Stomach (tissue), 9 donors: ENCODE measurements around the gene SEMA5B. TPM values are rescaled to one million over a fixed set of nuclear protein-coding genes. Genes with fewer than 3 reads are reported as not detected.

ENCODE experiments used
- DNase-seq, 2 donors: peaks; one replicate each; pipeline versions ENCODE4 v3.0.0 to v3.0.0-alpha.2; 2013 to 2019
- H3K27ac ChIP-seq, 5 donors: fragments of 200-600 bp in 4 of 5; sonication (generic) in 4 of 5; one replicate each; pipeline ENCODE4 v1.5.1; 2013 to 2019; ENCODE audit warnings: mild to moderate bottlenecking in 1 of 5, moderate library complexity in 1 of 5
- H3K27me3 ChIP-seq, 3 donors: fragments of 200-600 bp; sonication (generic); one replicate each; pipeline ENCODE4 v1.5.1; 2017 to 2019; ENCODE audit warnings: mixed run types in 1 of 3
- H3K36me3 ChIP-seq, 4 donors: fragments of 200-600 bp; sonication (generic); 1 replicate in 3 of 4; 2 replicates in 1 of 4; pipeline ENCODE4 v1.5.1; 2016 to 2019
- H3K4me1 ChIP-seq, 4 donors: fragments of 200-600 bp; sonication (generic); one replicate each; pipeline ENCODE4 v1.5.1; 2016 to 2019
- H3K4me3 ChIP-seq, 4 donors: fragments of 200-600 bp; sonication (generic) in 3 of 4; one replicate each; pipeline ENCODE4 v1.5.1; 2016 to 2019; ENCODE audit warnings: mild to moderate bottlenecking in 1 of 4
- H3K9me3 ChIP-seq, 4 donors: fragments of 200-600 bp; sonication (generic); one replicate each; pipeline ENCODE4 v1.5.1; 2016 to 2019
- EP300 ChIP-seq: sonication (generic); formaldehyde crosslinking; IDR thresholded peaks from one replicate; pipeline ENCODE4 v1.6.1; 2017; ENCODE audit warnings: antibody characterized with exemption
- POLR2A ChIP-seq, 4 donors: fragments of 450-650 bp; IDR thresholded peaks; one replicate each; pipeline ENCODE4 v1.6.1; 2016; ENCODE audit warnings: antibody characterized with exemption in 4 of 4, control low read depth in 2 of 4, mild to moderate bottlenecking in 1 of 4, moderate library complexity in 1 of 4
- POLR2AphosphoS5 ChIP-seq, 3 donors: sonication (generic); formaldehyde crosslinking; IDR thresholded peaks; one replicate each; pipeline ENCODE4 v1.6.1; 2016; ENCODE audit warnings: antibody characterized with exemption in 3 of 3
- WGBS, 5 donors: extraction: QIAGEN DNeasy Blood & Tissue Kit in 3 of 5; methylation state at CpG; one replicate each; pipeline versions ENCODE4 v1.1.5 to v1.1.7; 2013 to 2018; 5-methylcytosine and 5-hydroxymethylcytosine counted together
- intact Hi-C: fragments of 100-400 bp; cut with DNase I; formaldehyde crosslinking; loops from one replicate; pipeline ENCODE4 v1.15.1; 2023; ENCODE audit warnings: low total_unique reads
- polyA plus RNA-seq, 3 donors: library from polyadenylated mRNA; stranded (reverse); fragments of 200-250 nt; gene quantifications; one replicate each; pipeline ENCODE4 v1.2.3, GENCODE V29; 2013
- total RNA-seq, 5 donors: library from RNA; depleted of rRNA; stranded (reverse); fragments of >200 nt; gene quantifications; one replicate each; pipeline versions ENCODE4 v1.1.0 to v1.2.3, GENCODE V29; 2014 to 2016
- TF ChIP-seq, protein P1 (sequence below), 7 experiments: fragments of 450-650 bp in 4 of 7; fragments of 200-600 bp in 3 of 7; sonication (generic) in 3 of 7; IDR thresholded peaks; one replicate each; pipeline ENCODE4 v1.5.1; 2016 to 2019; ENCODE audit warnings: antibody characterized with exemption in 7 of 7, control low read depth in 2 of 7, mild to moderate bottlenecking in 1 of 7
- donor health status: healthy with polysubstance abuse.
- donor health status: Bipolar disorder and iron deficiency.
- donor health status: healthy.

The SEMA5B gene
- total and polyA plus RNA-seq, 8 donors: 0.15 to 27.2 (median 1.0) TPM; not detected in 2

DNA sequence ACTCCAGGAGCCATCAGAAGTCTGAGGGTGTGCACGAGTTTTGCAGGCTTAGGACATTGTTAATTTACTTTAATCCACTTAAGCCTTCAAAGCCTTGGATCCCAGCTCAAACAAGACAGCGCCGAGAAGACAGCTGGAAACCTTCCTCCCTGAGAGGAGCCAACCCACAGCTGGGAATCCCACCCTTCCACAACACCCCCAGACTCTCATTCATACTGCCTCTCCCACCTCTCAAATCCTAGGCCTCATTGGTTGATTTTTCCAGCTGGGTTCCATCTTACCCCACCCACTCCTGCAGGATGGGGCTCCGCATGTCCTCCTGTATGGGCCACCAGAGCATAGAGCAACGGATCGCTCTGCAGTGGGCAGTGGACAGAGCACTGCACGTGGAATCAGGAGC, 80.4 kb downstream of the SEMA5B start:
- H3K27ac ChIP-seq: no peak overlapping the region
- H3K9me3 ChIP-seq: no peaks in the 10 kb centered on the region
- 82 to 83% (median 83%) methylated on average over 7 of the region's 7 CpGs for WGBS, 5 donors
- TF ChIP-seq, protein P1, sequence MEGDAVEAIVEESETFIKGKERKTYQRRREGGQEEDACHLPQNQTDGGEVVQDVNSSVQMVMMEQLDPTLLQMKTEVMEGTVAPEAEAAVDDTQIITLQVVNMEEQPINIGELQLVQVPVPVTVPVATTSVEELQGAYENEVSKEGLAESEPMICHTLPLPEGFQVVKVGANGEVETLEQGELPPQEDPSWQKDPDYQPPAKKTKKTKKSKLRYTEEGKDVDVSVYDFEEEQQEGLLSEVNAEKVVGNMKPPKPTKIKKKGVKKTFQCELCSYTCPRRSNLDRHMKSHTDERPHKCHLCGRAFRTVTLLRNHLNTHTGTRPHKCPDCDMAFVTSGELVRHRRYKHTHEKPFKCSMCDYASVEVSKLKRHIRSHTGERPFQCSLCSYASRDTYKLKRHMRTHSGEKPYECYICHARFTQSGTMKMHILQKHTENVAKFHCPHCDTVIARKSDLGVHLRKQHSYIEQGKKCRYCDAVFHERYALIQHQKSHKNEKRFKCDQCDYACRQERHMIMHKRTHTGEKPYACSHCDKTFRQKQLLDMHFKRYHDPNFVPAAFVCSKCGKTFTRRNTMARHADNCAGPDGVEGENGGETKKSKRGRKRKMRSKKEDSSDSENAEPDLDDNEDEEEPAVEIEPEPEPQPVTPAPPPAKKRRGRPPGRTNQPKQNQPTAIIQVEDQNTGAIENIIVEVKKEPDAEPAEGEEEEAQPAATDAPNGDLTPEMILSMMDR (IDR thresholded peaks at IDR 0.05): no peak
- no peak for TF ChIP-seq POLR2A (IDR thresholded peaks at IDR 0.05)
- TF ChIP-seq EP300: no peak
- TF ChIP-seq POLR2AphosphoS5 (IDR thresholded peaks at IDR 0.05): no peak
- no peaks in the 10 kb centered on the region for H3K27me3 ChIP-seq
- no peak overlapping the region for H3K4me3 ChIP-seq
- H3K4me1 ChIP-seq: peaks cover 0 to 17% (median 4%) of the 10 kb centered on the region in 4 donors
- intact Hi-C loops: loop anchor here (5.0 to 10.0 kb wide), 2 partner anchors 80 to 308 kb away; partner anchors contain the start of gene SEMA5B
- peak in 1 of 2 donors; percentile 73 for DNase-seq
- no peaks in the 10 kb centered on the region for H3K36me3 ChIP-seq

DNA sequence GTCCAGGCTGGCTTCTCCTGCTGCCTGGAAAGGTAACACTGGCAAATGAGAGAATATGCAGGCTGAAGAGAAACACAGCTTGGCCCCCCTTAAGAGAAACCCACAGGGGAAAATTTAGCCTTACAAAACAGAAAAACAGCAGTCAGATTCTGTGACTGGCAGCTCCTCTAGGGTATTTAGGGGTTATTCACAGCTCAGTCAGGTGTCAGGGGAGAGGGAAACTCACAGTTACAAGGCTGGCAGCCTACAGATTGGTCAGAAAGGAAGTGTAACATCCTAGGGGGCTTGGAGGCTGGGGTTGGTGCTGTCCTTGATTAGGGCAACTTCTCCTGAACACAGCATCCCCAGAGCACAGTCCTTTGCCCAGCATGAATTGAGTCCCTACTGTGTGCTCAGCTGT, 81.4 kb downstream of the SEMA5B start:
- DNase-seq: no peak
- Histone ChIP-seq H3K4me1 (peaks cover 0 to 17% (median 4%) of the 10 kb centered on the region in 4 donors), H3K27ac (no peak overlapping the region), H3K4me3 (no peak overlapping the region), H3K36me3 (no peaks in the 10 kb centered on the region), H3K9me3 (no peaks in the 10 kb centered on the region), H3K27me3 (no peaks in the 10 kb centered on the region)
- TF ChIP-seq POLR2A (IDR thresholded peaks at IDR 0.05) (no peak), POLR2AphosphoS5 (IDR thresholded peaks at IDR 0.05) (no peak), EP300 (no peak)
- TF ChIP-seq, protein P1 (IDR thresholded peaks at IDR 0.05): no peak
- intact Hi-C loops: loop anchor here (5.0 to 10.0 kb wide), 2 partner anchors 81 to 309 kb away; partner anchors contain the start of gene SEMA5B

DNA sequence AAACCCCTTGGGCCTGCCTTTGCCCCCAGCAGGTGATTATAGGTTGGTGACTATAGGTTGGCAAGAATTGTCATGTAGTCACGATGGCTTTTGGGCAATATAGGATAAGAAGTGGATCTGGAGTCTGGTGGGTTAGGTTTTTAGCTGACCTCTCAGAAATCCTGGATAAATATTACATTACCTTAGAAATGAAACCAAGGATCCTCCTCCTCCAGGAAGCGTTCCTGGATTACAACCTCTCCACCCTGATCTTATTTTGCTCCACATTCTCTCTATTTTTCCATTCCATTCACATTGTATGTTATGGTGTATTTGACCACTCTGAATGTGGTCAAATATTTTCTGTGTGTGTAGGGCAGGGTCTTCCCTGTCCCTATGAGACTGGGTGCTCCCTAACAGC, 82.3 kb downstream of the SEMA5B start:
- Histone ChIP-seq H3K4me1 (peaks cover 0 to 24% (median 4%) of the 10 kb centered on the region in 4 donors), H3K4me3 (no peak overlapping the region), H3K9me3 (no peaks in the 10 kb centered on the region), H3K27ac (no peak overlapping the region), H3K36me3 (no peaks in the 10 kb centered on the region), H3K27me3 (no peaks in the 10 kb centered on the region)
- 85 to 98% (median 90%) methylated on average over 2 of the region's 2 CpGs for WGBS, 5 donors
- intact Hi-C loops: loop anchor here (5.0 to 10.0 kb wide), 2 partner anchors 82 to 310 kb away; partner anchors contain the start of gene SEMA5B
- no peak for DNase-seq
- TF ChIP-seq EP300: no peak
- TF ChIP-seq, protein P1 (IDR thresholded peaks at IDR 0.05): no peak
- TF ChIP-seq POLR2AphosphoS5 (IDR thresholded peaks at IDR 0.05): no peak
- TF ChIP-seq POLR2A (IDR thresholded peaks at IDR 0.05): no peak

- no peaks in the 10 kb centered on the region for H3K36me3 ChIP-seq
- 77 to 86% (median 78%) methylated on average over 5 to 7 of the region's 7 CpGs for WGBS, 5 donors
- H3K4me1 ChIP-seq: peaks cover 0 to 24% (median 4%) of the 10 kb centered on the region in 4 donors
- H3K27ac ChIP-seq: no peak overlapping the region
- intact Hi-C loops: loop anchor here (5.0 to 10.0 kb wide), 2 partner anchors 83 to 310 kb away; partner anchors contain the start of gene SEMA5B
- TF ChIP-seq, protein P1 (IDR thresholded peaks at IDR 0.05): no peak
- no peak for TF ChIP-seq POLR2A (IDR thresholded peaks at IDR 0.05)
- TF ChIP-seq EP300: no peak
- TF ChIP-seq POLR2AphosphoS5 (IDR thresholded peaks at IDR 0.05): no peak
- no peaks in the 10 kb centered on the region for H3K27me3 ChIP-seq
- DNase-seq: peak in 1 of 2 donors; percentile 47
- H3K4me3 ChIP-seq: no peak overlapping the region
- no peaks in the 10 kb centered on the region for H3K9me3 ChIP-seq
Measured at GRCh38 chr3:122944671-122945161, 82.8 kb downstream of the SEMA5B start.
